ENCODE data around the gene SPDYA. TPM values are rescaled to one million over a fixed set of nuclear protein-coding genes. Genes with fewer than 3 reads are reported as not detected.
"Not testable (repeated sequence)": the region's sequence is repeated elsewhere in the genome, so short reads cannot be mapped to it uniquely, and the experiment has no call there.

The SPDYA gene
- total RNA-seq, 1 experiment from 2014 or later, result 0.87 TPM

DNA sequence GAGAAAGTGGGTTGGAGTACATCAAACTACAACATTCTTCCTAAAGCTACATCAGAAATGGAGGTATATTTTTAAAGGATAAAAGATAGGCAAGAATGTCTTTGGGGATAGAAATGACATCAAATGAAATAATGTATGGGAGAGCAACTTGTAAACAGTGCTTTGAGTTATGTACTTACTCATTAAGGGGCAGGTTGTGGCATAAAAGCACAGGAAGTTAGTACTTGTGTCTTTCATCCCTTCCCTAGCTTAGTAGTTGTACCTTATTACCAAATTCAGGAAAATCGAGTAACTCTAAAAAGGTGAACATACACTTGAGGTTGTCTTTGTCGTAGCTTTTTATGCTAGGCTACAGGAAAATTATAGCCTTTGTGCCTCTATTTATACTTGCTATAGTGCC lies 30.1 kb upstream of the SPDYA start:
- no peak overlapping the region for H3K4me3 ChIP-seq (ENCODE audit: low read depth in 2 of 2, low read length in 2 of 2)
- H3K4me1 ChIP-seq (ENCODE audit: control insufficient read depth, insufficient read depth, low read length), result no peaks in the 10 kb centered on the region; the same call in none of the 2 replicates
- peaks cover 52% of the 10 kb centered on the region for H3K36me3 ChIP-seq (ENCODE audit: control insufficient read depth, insufficient read depth, low read length)
- TF ChIP-seq SIN3A (IDR thresholded peaks at IDR 0.05; ENCODE audit: borderline replicate concordance, insufficient read depth, low read depth, low read length) (no peak), POLR2AphosphoS5 (IDR thresholded peaks at IDR 0.05; ENCODE audit: low read depth, low read length) (no peak), TCF7L2 (IDR thresholded peaks at IDR 0.05; ENCODE audit: low read depth, low read length) (no peak)
- TF ChIP-seq, protein P1, sequence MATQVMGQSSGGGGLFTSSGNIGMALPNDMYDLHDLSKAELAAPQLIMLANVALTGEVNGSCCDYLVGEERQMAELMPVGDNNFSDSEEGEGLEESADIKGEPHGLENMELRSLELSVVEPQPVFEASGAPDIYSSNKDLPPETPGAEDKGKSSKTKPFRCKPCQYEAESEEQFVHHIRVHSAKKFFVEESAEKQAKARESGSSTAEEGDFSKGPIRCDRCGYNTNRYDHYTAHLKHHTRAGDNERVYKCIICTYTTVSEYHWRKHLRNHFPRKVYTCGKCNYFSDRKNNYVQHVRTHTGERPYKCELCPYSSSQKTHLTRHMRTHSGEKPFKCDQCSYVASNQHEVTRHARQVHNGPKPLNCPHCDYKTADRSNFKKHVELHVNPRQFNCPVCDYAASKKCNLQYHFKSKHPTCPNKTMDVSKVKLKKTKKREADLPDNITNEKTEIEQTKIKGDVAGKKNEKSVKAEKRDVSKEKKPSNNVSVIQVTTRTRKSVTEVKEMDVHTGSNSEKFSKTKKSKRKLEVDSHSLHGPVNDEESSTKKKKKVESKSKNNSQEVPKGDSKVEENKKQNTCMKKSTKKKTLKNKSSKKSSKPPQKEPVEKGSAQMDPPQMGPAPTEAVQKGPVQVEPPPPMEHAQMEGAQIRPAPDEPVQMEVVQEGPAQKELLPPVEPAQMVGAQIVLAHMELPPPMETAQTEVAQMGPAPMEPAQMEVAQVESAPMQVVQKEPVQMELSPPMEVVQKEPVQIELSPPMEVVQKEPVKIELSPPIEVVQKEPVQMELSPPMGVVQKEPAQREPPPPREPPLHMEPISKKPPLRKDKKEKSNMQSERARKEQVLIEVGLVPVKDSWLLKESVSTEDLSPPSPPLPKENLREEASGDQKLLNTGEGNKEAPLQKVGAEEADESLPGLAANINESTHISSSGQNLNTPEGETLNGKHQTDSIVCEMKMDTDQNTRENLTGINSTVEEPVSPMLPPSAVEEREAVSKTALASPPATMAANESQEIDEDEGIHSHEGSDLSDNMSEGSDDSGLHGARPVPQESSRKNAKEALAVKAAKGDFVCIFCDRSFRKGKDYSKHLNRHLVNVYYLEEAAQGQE (IDR thresholded peaks at IDR 0.05; ENCODE audit: insufficient read depth in 1 of 2, low read depth in 2 of 2, low read length in 1 of 2), result no peak
- TF ChIP-seq, protein P2, sequence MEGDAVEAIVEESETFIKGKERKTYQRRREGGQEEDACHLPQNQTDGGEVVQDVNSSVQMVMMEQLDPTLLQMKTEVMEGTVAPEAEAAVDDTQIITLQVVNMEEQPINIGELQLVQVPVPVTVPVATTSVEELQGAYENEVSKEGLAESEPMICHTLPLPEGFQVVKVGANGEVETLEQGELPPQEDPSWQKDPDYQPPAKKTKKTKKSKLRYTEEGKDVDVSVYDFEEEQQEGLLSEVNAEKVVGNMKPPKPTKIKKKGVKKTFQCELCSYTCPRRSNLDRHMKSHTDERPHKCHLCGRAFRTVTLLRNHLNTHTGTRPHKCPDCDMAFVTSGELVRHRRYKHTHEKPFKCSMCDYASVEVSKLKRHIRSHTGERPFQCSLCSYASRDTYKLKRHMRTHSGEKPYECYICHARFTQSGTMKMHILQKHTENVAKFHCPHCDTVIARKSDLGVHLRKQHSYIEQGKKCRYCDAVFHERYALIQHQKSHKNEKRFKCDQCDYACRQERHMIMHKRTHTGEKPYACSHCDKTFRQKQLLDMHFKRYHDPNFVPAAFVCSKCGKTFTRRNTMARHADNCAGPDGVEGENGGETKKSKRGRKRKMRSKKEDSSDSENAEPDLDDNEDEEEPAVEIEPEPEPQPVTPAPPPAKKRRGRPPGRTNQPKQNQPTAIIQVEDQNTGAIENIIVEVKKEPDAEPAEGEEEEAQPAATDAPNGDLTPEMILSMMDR (IDR thresholded peaks at IDR 0.05), result no peak
- POLR2A ChIA-PET, result no interaction called here
- no peak overlapping the region for H3K27ac ChIP-seq (ENCODE audit: low read length)
- no peak for DNase-seq (ENCODE audit: low read depth, low spot score)
- no peaks in the 10 kb centered on the region for H3K27me3 ChIP-seq (ENCODE audit: control insufficient read depth, insufficient read depth, low read length)
- no peaks in the 10 kb centered on the region for H3K9me3 ChIP-seq (ENCODE audit: control insufficient read depth, insufficient read depth, low read depth, low read length)
- intact Hi-C loops (cut with micrococcal nuclease; ENCODE audit: unreplicated experiment) (no loop called here), in situ Hi-C loops (cut with HindIII; ENCODE audit: low pct_unique_long_range_greater_than_20kb, low sequenced_read_pairs) (no loop called here)
- ATAC-seq, result no peak
- BruUV-seq (replicated peaks), result no TSS peak
- CTCF ChIA-PET, result no interaction called here

DNA sequence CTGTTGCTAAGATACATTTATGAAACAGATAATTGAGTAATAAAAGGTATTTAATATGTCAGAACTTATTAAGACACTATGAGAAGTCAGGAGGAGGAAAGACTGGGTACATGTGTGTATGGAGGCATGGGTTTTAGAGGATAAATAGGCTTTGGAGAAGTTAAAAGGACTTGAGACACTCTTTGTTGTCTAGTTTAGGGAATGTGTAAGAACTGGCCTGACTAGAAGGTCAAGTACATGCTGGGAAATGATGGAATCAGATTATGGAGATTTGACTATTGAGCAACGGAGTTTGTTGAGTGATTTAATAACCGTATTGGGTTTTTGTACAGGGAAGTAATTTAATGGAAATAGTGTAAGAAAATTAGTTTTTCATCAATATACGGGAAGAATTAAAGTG lies 28.2 kb upstream of the SPDYA start:
- Histone ChIP-seq H3K4me1 (ENCODE audit: control insufficient read depth, insufficient read depth, low read length) (no peaks in the 10 kb centered on the region), H3K27me3 (ENCODE audit: control insufficient read depth, insufficient read depth, low read length) (no peaks in the 10 kb centered on the region), H3K9me3 (ENCODE audit: control insufficient read depth, insufficient read depth, low read depth, low read length) (no peaks in the 10 kb centered on the region), H3K4me3 (ENCODE audit: low read depth in 2 of 2, low read length in 2 of 2) (no peak overlapping the region), H3K27ac (ENCODE audit: low read length) (no peak overlapping the region), H3K36me3 (ENCODE audit: control insufficient read depth, insufficient read depth, low read length) (peaks cover 53% of the 10 kb centered on the region)
- intact Hi-C loops (cut with micrococcal nuclease; ENCODE audit: unreplicated experiment) (no loop called here), in situ Hi-C loops (cut with HindIII; ENCODE audit: low pct_unique_long_range_greater_than_20kb, low sequenced_read_pairs) (no loop called here)
- POLR2A ChIA-PET, result interaction anchor here (0.6 kb wide), 1 partner anchor 25 kb away, joined by 3 read pairs; no protein-coding TSS in a partner anchor
- ATAC-seq, result no peak
- no peak for DNase-seq (ENCODE audit: low read depth, low spot score)
- TF ChIP-seq, protein P2 (IDR thresholded peaks at IDR 0.05), result no peak
- no peak for TF ChIP-seq POLR2AphosphoS5 (IDR thresholded peaks at IDR 0.05; ENCODE audit: low read depth, low read length)
- BruUV-seq (replicated peaks), result no TSS peak
- CTCF ChIA-PET, result no interaction called here

DNA sequence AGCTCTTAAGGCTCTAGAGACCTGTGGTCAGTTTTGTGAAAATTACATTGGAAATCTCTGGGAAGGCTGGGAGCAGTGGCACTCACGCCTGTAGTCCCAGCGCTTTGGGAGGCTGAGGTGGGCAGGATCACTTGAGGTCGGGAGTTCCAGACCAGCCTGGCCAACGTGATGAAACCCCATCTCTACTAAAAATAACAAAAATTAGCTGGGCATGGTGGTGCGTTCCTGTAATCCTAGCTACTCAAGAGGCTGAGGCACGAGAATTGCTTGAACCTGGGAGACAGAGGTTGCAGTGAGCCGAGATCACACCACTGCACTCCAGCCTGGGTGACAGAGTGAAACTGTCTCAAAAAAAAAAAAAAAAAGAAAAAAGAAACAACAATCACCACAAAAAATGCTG lies 26.1 kb upstream of the SPDYA start:
- in situ Hi-C loops (cut with HindIII; ENCODE audit: low pct_unique_long_range_greater_than_20kb, low sequenced_read_pairs); ATAC-seq; DNase-seq (ENCODE audit: low read depth, low spot score); H3K27ac ChIP-seq (ENCODE audit: low read length); BruUV-seq (replicated peaks); H3K9me3 ChIP-seq (ENCODE audit: control insufficient read depth, insufficient read depth, low read depth, low read length); H3K4me3 ChIP-seq (ENCODE audit: low read depth in 2 of 2, low read length in 2 of 2); intact Hi-C loops (cut with micrococcal nuclease; ENCODE audit: unreplicated experiment); H3K4me1 ChIP-seq (ENCODE audit: control insufficient read depth, insufficient read depth, low read length); H3K27me3 ChIP-seq (ENCODE audit: control insufficient read depth, insufficient read depth, low read length); POLR2A ChIA-PET: not testable (repeated sequence)
- H3K36me3 ChIP-seq (ENCODE audit: control insufficient read depth, insufficient read depth, low read length), result peaks cover 43% of the 10 kb centered on the region
- CTCF ChIA-PET, result interaction anchor here (0.6 kb wide), 2 partner anchors 218 to 317 kb away, joined by 3 to 4 read pairs; no protein-coding TSS in a partner anchor
